Panc1 (cell line): ENCODE measurements around the gene ADAM33. TPM values are rescaled to one million over a fixed set of nuclear protein-coding genes. Genes with fewer than 3 reads are reported as not detected.

Source experiments
- ATAC-seq: fragments of 200-7000 bp; cut with Tn5 transposase; 2 replicates; pipeline ENCODE4 v1.9.1; 2020; ENCODE audit warnings: mild to moderate bottlenecking, moderate library complexity
- BruUV-seq: library from RNA; stranded (reverse); fragments of 400-500 nt; replicated peaks from 2 replicates; lab custom pipeline; 2021; lab: Mats Ljungman, UMichigan
- CTCF ChIA-PET: fragments of 300-600 bp; sonication (Branson Sonifier 250); formaldehyde crosslinking; loops from one replicate; lab custom pipeline; 2022; ENCODE audit warnings: antibody characterized with exemption; lab: Charles Lee
- POLR2A ChIA-PET: fragments of 300-600 bp; sonication (Branson Sonifier 250); formaldehyde crosslinking; loops from one replicate; lab custom pipeline; 2022; ENCODE audit warnings: antibody characterized with exemption; lab: Charles Lee
- DNase-seq: peaks from one replicate; pipeline ENCODE4 v3.0.0-alpha.2; 2010; ENCODE audit warnings: low read depth, low spot score
- H3K27ac ChIP-seq: 2 replicates; pipeline ENCODE4 v1.5.1; 2011; ENCODE audit warnings: mild to moderate bottlenecking, low read length, inconsistent platforms
- H3K27me3 ChIP-seq: fragments of 200-500 bp; sonication (Bioruptor generic); 2 replicates; pipeline ENCODE4 v1.6.0; 2014; ENCODE audit warnings: low read length, inconsistent platforms; ENCODE audit not compliant: control insufficient read depth, insufficient read depth
- H3K36me3 ChIP-seq: fragments of 200-500 bp; sonication (Bioruptor generic); 2 replicates; pipeline ENCODE4 v1.5.1; 2014; ENCODE audit warnings: inconsistent platforms, mild to moderate bottlenecking, low read length, moderate library complexity; ENCODE audit not compliant: control insufficient read depth, insufficient read depth
- H3K4me1 ChIP-seq: 2 replicates; pipeline ENCODE4 v1.5.1; 2011; ENCODE audit warnings: inconsistent platforms, mild to moderate bottlenecking, low read length, moderate library complexity; ENCODE audit not compliant: control insufficient read depth, insufficient read depth
- H3K4me3 ChIP-seq, 2 experiments: 2 replicates each; pipeline ENCODE4 v1.5.1; 2011 to 2012; ENCODE audit warnings: low read depth in 2 of 2, low read length in 2 of 2, mild to moderate bottlenecking in 2 of 2, inconsistent platforms in 1 of 2, moderate library complexity in 1 of 2
- H3K9me3 ChIP-seq: fragments of 200-500 bp; sonication (Bioruptor generic); 2 replicates; pipeline ENCODE4 v1.5.1; 2014; ENCODE audit warnings: low read depth, mild to moderate bottlenecking, inconsistent platforms, low read length, moderate library complexity; ENCODE audit not compliant: control insufficient read depth, insufficient read depth
- CTCF ChIP-seq: fragments of 450-650 bp; IDR thresholded peaks from 2 replicates; pipeline ENCODE4 v1.5.1; 2017; ENCODE audit warnings: mild to moderate bottlenecking
- POLR2AphosphoS5 ChIP-seq: IDR thresholded peaks from 2 replicates; pipeline ENCODE4 v1.6.1; 2012; ENCODE audit warnings: mild to moderate bottlenecking, low read depth, low read length, moderate library complexity
- REST ChIP-seq, 2 experiments: IDR thresholded peaks; 2 replicates each; pipeline ENCODE4 v1.6.1; 2011 to 2012; ENCODE audit warnings: low read depth in 2 of 2, control low read depth in 1 of 2, low read length in 1 of 2, mild to moderate bottlenecking in 1 of 2, moderate library complexity in 1 of 2; ENCODE audit not compliant: insufficient read depth in 1 of 2
- SIN3A ChIP-seq: IDR thresholded peaks from 2 replicates; pipeline ENCODE4 v1.6.1; 2012; ENCODE audit warnings: low read depth, mild to moderate bottlenecking, low read length, moderate library complexity, borderline replicate concordance; ENCODE audit not compliant: insufficient read depth
- TCF7L2 ChIP-seq: IDR thresholded peaks from 2 replicates; pipeline ENCODE4 v1.6.1; 2011; ENCODE audit warnings: mild to moderate bottlenecking, low read depth, low read length, inconsistent platforms
- in situ Hi-C: cut with HindIII; loops from 2 replicates; pipeline ENCODE4 v1.10.0; 2016; ENCODE audit warnings: low sequenced_read_pairs, low pct_unique_long_range_greater_than_20kb
- intact Hi-C: fragments of 100-400 bp; cut with micrococcal nuclease; formaldehyde crosslinking; loops from one replicate; pipeline ENCODE4 v1.10.0; 2022; ENCODE audit not compliant: unreplicated experiment
- total RNA-seq: library from RNA; stranded (reverse); gene quantifications from one replicate; pipeline ENCODE4 v1.2.1, GENCODE V29; 2021; ENCODE audit not compliant: unreplicated experiment

ADAM33 gene
- total RNA-seq, 1 experiment from 2014 or later: 0.62 TPM

- ATAC-seq: no peak
- BruUV-seq: no TSS peak
- POLR2A ChIA-PET: no interaction called here
These were observed 15.9 kb upstream of the ADAM33 start for GRCh38 chr20:3697588-3698305.

More at GRCh38 chr20:3697588-3698305, 15.9 kb upstream of the ADAM33 start:
- CTCF ChIA-PET: interaction anchor here (0.6 to 0.7 kb wide), 2 partner anchors 10 to 237 kb away, joined by 3 to 8 read pairs; no protein-coding TSS in a partner anchor
- intact Hi-C loops (no loop called here), in situ Hi-C loops (no loop called here)
- Histone ChIP-seq H3K4me1 (no peaks in the 10 kb centered on the region), H3K27ac (no peak overlapping the region), H3K36me3 (no peaks in the 10 kb centered on the region), H3K9me3 (no peaks in the 10 kb centered on the region), H3K4me3 (no peak overlapping the region), H3K27me3 (no peaks in the 10 kb centered on the region)
- TF ChIP-seq TCF7L2 (no peak), SIN3A (no peak), CTCF (no peak), REST (IDR thresholded peaks at IDR 0.05; ENCODE audit: insufficient read depth in 1 of 2, low read depth in 2 of 2, low read length in 1 of 2) (no peak), POLR2AphosphoS5 (no peak)
- no peak for DNase-seq
